Uterus (tissue), 4 donors: Measurements from ENCODE around the gene CACNA1C. TPM values are rescaled to one million over a fixed set of nuclear protein-coding genes. Genes with fewer than 3 reads are reported as not detected.

ENCODE experiments used
- DNase-seq, 2 donors: peaks; one replicate each; pipeline ENCODE4 v3.0.0-alpha.2; 2019 to 2020
- H3K27ac ChIP-seq, 2 donors: fragments of 200-600 bp; sonication (generic); 1 replicate in 1 of 2; 2 replicates in 1 of 2; pipeline ENCODE4 v1.5.1; 2016 to 2018
- H3K27me3 ChIP-seq, 2 donors: fragments of 200-600 bp; sonication (generic); one replicate each; pipeline ENCODE4 v1.5.1; 2018 to 2019; ENCODE audit warnings: control low read depth in 1 of 2
- H3K36me3 ChIP-seq, 2 donors: fragments of 200-600 bp; sonication (generic); one replicate each; pipeline ENCODE4 v1.5.1; 2019; ENCODE audit warnings: control low read depth in 1 of 2
- H3K4me1 ChIP-seq, 2 donors: fragments of 200-600 bp; sonication (generic); one replicate each; pipeline ENCODE4 v1.5.1; 2018 to 2019; ENCODE audit warnings: control low read depth in 1 of 2
- H3K4me3 ChIP-seq, 2 donors: fragments of 200-600 bp; sonication (generic); 1 replicate in 1 of 2; 2 replicates in 1 of 2; pipeline ENCODE4 v1.5.1; 2018 to 2019; ENCODE audit warnings: mild to moderate bottlenecking in 1 of 2
- H3K9me3 ChIP-seq, 2 donors: fragments of 200-600 bp; sonication (generic); one replicate each; pipeline ENCODE4 v1.5.1; 2019; ENCODE audit warnings: control low read depth in 1 of 2
- CTCF ChIP-seq, 4 experiments: fragments of 200-600 bp in 2 of 4; fragments of 450-650 bp in 2 of 4; sonication (generic) in 2 of 4; IDR thresholded peaks; one replicate each; pipeline ENCODE4 v1.5.1; 2016 to 2019; ENCODE audit warnings: antibody characterized with exemption in 4 of 4, mild to moderate bottlenecking in 2 of 4, moderate library complexity in 1 of 4
- POLR2A ChIP-seq, 2 donors: fragments of 450-650 bp; IDR thresholded peaks; one replicate each; pipeline ENCODE4 v1.6.1; 2016; ENCODE audit warnings: antibody characterized with exemption in 2 of 2, mild to moderate bottlenecking in 1 of 2, moderate library complexity in 1 of 2
- intact Hi-C: fragments of 100-400 bp; cut with DNase I; formaldehyde crosslinking; loops from one replicate; pipeline ENCODE4 v1.15.1; 2023; ENCODE audit warnings: low total_unique reads
- total RNA-seq, 4 donors: library from RNA; depleted of rRNA in 3 of 4; stranded (reverse); fragments of >200 nt in 3 of 4; gene quantifications; one replicate each; pipeline versions ENCODE4 v1.1.0 to v1.2.4, GENCODE V29; 2014 to 2023
- donor health status: DM: yes; HTN: yes; CAD: no.

Gene CACNA1C
- total RNA-seq, 4 donors from 2014 or later, result 15.9 to 121 (median 32.1) TPM

GRCh38 chr12:2264651-2265232, 212.0 kb downstream of the CACNA1C start:
- no peak for TF ChIP-seq CTCF (IDR thresholded peaks at IDR 0.05)
- no peak for TF ChIP-seq POLR2A (IDR thresholded peaks at IDR 0.05)
- no peaks in the 10 kb centered on the region for H3K9me3 ChIP-seq
- H3K36me3 ChIP-seq, result no peaks in the 10 kb centered on the region
- no peak overlapping the region for H3K4me3 ChIP-seq
- peak; percentile 73 to 77 for DNase-seq
- no peaks in the 10 kb centered on the region for H3K27me3 ChIP-seq
- intact Hi-C loops, result no loop called here
- peaks cover 21 to 25% of the 10 kb centered on the region in 2 donors for H3K4me1 ChIP-seq
- H3K27ac ChIP-seq, result peak overlapping the region; percentile 68 to 70

GRCh38 chr12:2265461-2266167, 212.8 kb downstream of the CACNA1C start:
- DNase-seq, result no peak
- Histone ChIP-seq H3K4me3 (no peak overlapping the region), H3K27ac (peak overlapping the region; percentile 68 to 70), H3K9me3 (no peaks in the 10 kb centered on the region), H3K36me3 (no peaks in the 10 kb centered on the region), H3K4me1 (peaks cover 21 to 25% of the 10 kb centered on the region in 2 donors), H3K27me3 (no peaks in the 10 kb centered on the region)
- no peak for TF ChIP-seq POLR2A (IDR thresholded peaks at IDR 0.05)
- TF ChIP-seq CTCF (IDR thresholded peaks at IDR 0.05), result no peak
- intact Hi-C loops, result no loop called here

- Histone ChIP-seq H3K27ac (peak overlapping the region; percentile 62 to 68), H3K27me3 (no peaks in the 10 kb centered on the region), H3K36me3 (no peaks in the 10 kb centered on the region), H3K9me3 (no peaks in the 10 kb centered on the region), H3K4me3 (no peak overlapping the region), H3K4me1 (peaks cover 21 to 25% of the 10 kb centered on the region in 2 donors)
- DNase-seq, result no peak
- TF ChIP-seq CTCF (IDR thresholded peaks at IDR 0.05), result no peak
- no peak for TF ChIP-seq POLR2A (IDR thresholded peaks at IDR 0.05)
- intact Hi-C loops, result no loop called here
Measured at GRCh38 chr12:2266666-2267620, 214.2 kb downstream of the CACNA1C start.

- DNase-seq, result no peak
- intact Hi-C loops, result no loop called here
- Histone ChIP-seq H3K36me3 (no peaks in the 10 kb centered on the region), H3K9me3 (no peaks in the 10 kb centered on the region), H3K4me3 (no peak overlapping the region), H3K27ac (peak overlapping the region; percentile 62 to 68), H3K4me1 (peaks cover 21 to 25% of the 10 kb centered on the region in 2 donors), H3K27me3 (no peaks in the 10 kb centered on the region)
- TF ChIP-seq POLR2A (IDR thresholded peaks at IDR 0.05) (no peak), CTCF (IDR thresholded peaks at IDR 0.05) (no peak)
Measured at GRCh38 chr12:2267703-2268470, 215.1 kb downstream of the CACNA1C start.
